OCI-LY7 (cell line): ENCODE measurements around the gene KIF16B.

Experiments used
- CTCF ChIP-seq: fragments of 200-600 bp; sonication (generic); conservative IDR thresholded peaks from 2 replicates; pipeline ENCODE4 v1.5.1; 2014; ENCODE audit warnings: mild to moderate bottlenecking, antibody characterized with exemption, low read length, moderate library complexity, mixed read lengths
- EZH2phosphoT487 ChIP-seq: fragments of 200-600 bp; sonication (generic); IDR thresholded peaks from 2 replicates; pipeline ENCODE4 v1.6.1; 2018; ENCODE audit warnings: low read depth, borderline replicate concordance, mild to moderate bottlenecking, mixed run types, antibody characterized with exemption, low read length, moderate library complexity, mixed read lengths

- TF ChIP-seq CTCF, result no peak
- no peak for TF ChIP-seq EZH2phosphoT487
These were observed 173.0 kb downstream of the KIF16B start for GRCh38 chr20:16400234-16400633.
